GM19043 (cell line): ENCODE data around the gene LHFPL6.

Experiments
- ATAC-seq: cut with Tn5 transposase; IDR thresholded peaks from one replicate; pipeline ENCODE4 v1.9.1; 2021; ENCODE audit warnings: low read depth; ENCODE audit not compliant: unreplicated experiment

LHFPL6 gene

GRCh38 chr13:39322836-39323585, 280.0 kb downstream of the LHFPL6 start:
- ATAC-seq: no peak

GRCh38 chr13:39321574-39321973, 281.4 kb downstream of the LHFPL6 start:
- no peak for ATAC-seq

GRCh38 chr13:39318161-39318560, 284.8 kb downstream of the LHFPL6 start:
- no peak for ATAC-seq

- ATAC-seq: no peak
Measured at GRCh38 chr13:39317291-39317690, 285.7 kb downstream of the LHFPL6 start.

- ATAC-seq: no peak
Measured at GRCh38 chr13:39315796-39316195, 287.2 kb downstream of the LHFPL6 start.

GRCh38 chr13:39313721-39314120, 289.3 kb downstream of the LHFPL6 start:
- ATAC-seq: no peak

GRCh38 chr13:39312596-39312995, 290.4 kb downstream of the LHFPL6 start:
- ATAC-seq: no peak

GRCh38 chr13:39311619-39312018, 291.4 kb downstream of the LHFPL6 start:
- no peak for ATAC-seq

- no peak for ATAC-seq
Measured at GRCh38 chr13:39310961-39311360, 292.0 kb downstream of the LHFPL6 start.

GRCh38 chr13:39306639-39307589, 296.1 kb downstream of the LHFPL6 start:
- peak; percentile 87 for ATAC-seq

- ATAC-seq: no peak
Measured at GRCh38 chr13:39302820-39303219, 300.2 kb downstream of the LHFPL6 start.

- ATAC-seq: no peak
Measured at GRCh38 chr13:39298951-39299350, 304.0 kb downstream of the LHFPL6 start.

- no peak for ATAC-seq
Measured at GRCh38 chr13:39297664-39298171, 305.3 kb downstream of the LHFPL6 start.

- no peak for ATAC-seq
Measured at GRCh38 chr13:39297023-39297422, 306.0 kb downstream of the LHFPL6 start.

- ATAC-seq: no peak
Measured at GRCh38 chr13:39296193-39296592, 306.8 kb downstream of the LHFPL6 start.
